ENCODE data around the gene CENPC.
A peak's percentile ranks its signal among the peaks of the same experiment; 100 is the strongest.

The CENPC gene

DNA sequence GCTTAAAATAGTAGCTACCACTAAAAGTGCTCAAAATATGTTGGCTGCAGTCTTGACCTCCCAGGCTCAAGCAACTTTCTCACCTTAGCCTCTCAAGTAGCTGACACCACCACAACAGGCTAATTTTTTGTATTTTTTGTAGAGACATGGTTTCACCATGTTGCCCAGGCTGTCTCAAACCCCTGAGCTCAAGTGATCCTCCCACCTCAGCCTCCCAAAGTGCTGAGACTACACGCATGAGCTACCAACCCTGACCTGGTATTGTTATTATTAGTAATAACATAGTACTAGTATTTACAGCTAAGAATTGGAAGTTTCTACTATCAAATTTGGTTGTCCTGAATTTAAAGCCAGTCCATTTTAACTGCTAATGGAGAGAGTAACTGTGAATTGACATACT is 31.2 kb upstream of the CENPC start:
- peaks cover 16% of the 10 kb centered on the region; the same call in 1 of the 2 replicates for H3F3A ChIP-seq (ENCODE audit: insufficient read depth, low read length)
- no peak overlapping the region for H3K4me3 ChIP-seq (ENCODE audit: low read length)
- H3K36me3 ChIP-seq (replicated peaks; ENCODE audit: insufficient read depth, low read length): no peaks in the 10 kb centered on the region
- no peaks in the 10 kb centered on the region for H3K9me3 ChIP-seq (replicated peaks; ENCODE audit: insufficient read depth, low read length)
- peaks cover 26% of the 10 kb centered on the region for H3K4me1 ChIP-seq (ENCODE audit: low read length)
- H2AFZ ChIP-seq (ENCODE audit: low read length): peak overlapping the region; percentile 91; the same call in 1 of the 2 replicates
- no peaks in the 10 kb centered on the region for H3K79me2 ChIP-seq (ENCODE audit: low read length)
- peak overlapping the region; percentile 54; the same call in 1 of the 2 replicates for H3K9ac ChIP-seq (ENCODE audit: low read length)
- H3K9me2 ChIP-seq (replicated peaks; ENCODE audit: insufficient read depth, low read length): no peaks in the 10 kb centered on the region
- TF ChIP-seq EZH2phosphoT487 (IDR thresholded peaks at IDR 0.05; ENCODE audit: low read length) (no peak), EZH2 (optimal IDR thresholded peaks at IDR 0.05; ENCODE audit: low read depth, low read length) (no peak)
- TF ChIP-seq, protein P1, sequence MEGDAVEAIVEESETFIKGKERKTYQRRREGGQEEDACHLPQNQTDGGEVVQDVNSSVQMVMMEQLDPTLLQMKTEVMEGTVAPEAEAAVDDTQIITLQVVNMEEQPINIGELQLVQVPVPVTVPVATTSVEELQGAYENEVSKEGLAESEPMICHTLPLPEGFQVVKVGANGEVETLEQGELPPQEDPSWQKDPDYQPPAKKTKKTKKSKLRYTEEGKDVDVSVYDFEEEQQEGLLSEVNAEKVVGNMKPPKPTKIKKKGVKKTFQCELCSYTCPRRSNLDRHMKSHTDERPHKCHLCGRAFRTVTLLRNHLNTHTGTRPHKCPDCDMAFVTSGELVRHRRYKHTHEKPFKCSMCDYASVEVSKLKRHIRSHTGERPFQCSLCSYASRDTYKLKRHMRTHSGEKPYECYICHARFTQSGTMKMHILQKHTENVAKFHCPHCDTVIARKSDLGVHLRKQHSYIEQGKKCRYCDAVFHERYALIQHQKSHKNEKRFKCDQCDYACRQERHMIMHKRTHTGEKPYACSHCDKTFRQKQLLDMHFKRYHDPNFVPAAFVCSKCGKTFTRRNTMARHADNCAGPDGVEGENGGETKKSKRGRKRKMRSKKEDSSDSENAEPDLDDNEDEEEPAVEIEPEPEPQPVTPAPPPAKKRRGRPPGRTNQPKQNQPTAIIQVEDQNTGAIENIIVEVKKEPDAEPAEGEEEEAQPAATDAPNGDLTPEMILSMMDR (IDR thresholded peaks at IDR 0.05; ENCODE audit: low read length): no peak
- peak overlapping the region; percentile 90; the same call in 1 of the 2 replicates for H3K4me2 ChIP-seq (ENCODE audit: low read depth, low read length)
- H3K27ac ChIP-seq (ENCODE audit: low read length): peak overlapping the region; percentile 86
- no peaks in the 10 kb centered on the region for H3K27me3 ChIP-seq (replicated peaks; ENCODE audit: insufficient read depth, low read length)
- no peaks in the 10 kb centered on the region for H4K20me1 ChIP-seq (ENCODE audit: insufficient read depth, low read length)
- peak; percentile 32 for DNase-seq

DNA sequence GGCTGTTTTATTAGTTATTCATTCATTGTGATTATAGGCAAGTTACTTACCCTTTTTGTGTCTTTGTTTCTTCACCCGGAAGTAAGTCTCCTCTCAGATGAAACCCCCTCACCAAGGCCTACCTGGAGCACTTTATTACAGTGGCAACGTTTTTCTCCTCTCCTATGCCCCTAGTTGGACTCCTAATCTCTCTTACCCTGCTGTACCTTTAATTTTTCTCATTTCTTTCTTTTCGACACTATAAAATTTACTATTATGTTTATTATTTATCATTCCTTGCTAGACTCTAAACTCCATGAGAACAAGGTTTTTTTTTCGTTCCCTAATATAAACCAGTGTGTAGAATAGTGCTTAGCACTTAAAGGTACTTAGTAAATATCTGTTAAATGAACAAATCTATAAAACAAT is 30.8 kb upstream of the CENPC start:
- no peaks in the 10 kb centered on the region for H3K36me3 ChIP-seq (replicated peaks; ENCODE audit: insufficient read depth, low read length)
- H2AFZ ChIP-seq (ENCODE audit: low read length): peak overlapping the region; percentile 91
- no peak for TF ChIP-seq EZH2 (optimal IDR thresholded peaks at IDR 0.05; ENCODE audit: low read depth, low read length)
- TF ChIP-seq, protein P1 (IDR thresholded peaks at IDR 0.05; ENCODE audit: low read length): no peak
- no peak for TF ChIP-seq EZH2phosphoT487 (IDR thresholded peaks at IDR 0.05; ENCODE audit: low read length)
- peak overlapping the region; percentile 90 for H3K4me2 ChIP-seq (ENCODE audit: low read depth, low read length)
- peak overlapping the region; percentile 54 for H3K9ac ChIP-seq (ENCODE audit: low read length)
- no peaks in the 10 kb centered on the region for H4K20me1 ChIP-seq (ENCODE audit: insufficient read depth, low read length)
- H3K27ac ChIP-seq (ENCODE audit: low read length): peak overlapping the region; percentile 86
- H3K4me1 ChIP-seq (ENCODE audit: low read length): peaks cover 24% of the 10 kb centered on the region
- peaks cover 16% of the 10 kb centered on the region; the same call in 1 of the 2 replicates for H3F3A ChIP-seq (ENCODE audit: insufficient read depth, low read length)
- H3K27me3 ChIP-seq (replicated peaks; ENCODE audit: insufficient read depth, low read length): no peaks in the 10 kb centered on the region
- peak overlapping the region; percentile 56 for H3K4me3 ChIP-seq (ENCODE audit: low read length)
- H3K79me2 ChIP-seq (ENCODE audit: low read length): no peaks in the 10 kb centered on the region
- no peaks in the 10 kb centered on the region for H3K9me3 ChIP-seq (replicated peaks; ENCODE audit: insufficient read depth, low read length)
- no peak for DNase-seq
- no peaks in the 10 kb centered on the region for H3K9me2 ChIP-seq (replicated peaks; ENCODE audit: insufficient read depth, low read length)

DNA sequence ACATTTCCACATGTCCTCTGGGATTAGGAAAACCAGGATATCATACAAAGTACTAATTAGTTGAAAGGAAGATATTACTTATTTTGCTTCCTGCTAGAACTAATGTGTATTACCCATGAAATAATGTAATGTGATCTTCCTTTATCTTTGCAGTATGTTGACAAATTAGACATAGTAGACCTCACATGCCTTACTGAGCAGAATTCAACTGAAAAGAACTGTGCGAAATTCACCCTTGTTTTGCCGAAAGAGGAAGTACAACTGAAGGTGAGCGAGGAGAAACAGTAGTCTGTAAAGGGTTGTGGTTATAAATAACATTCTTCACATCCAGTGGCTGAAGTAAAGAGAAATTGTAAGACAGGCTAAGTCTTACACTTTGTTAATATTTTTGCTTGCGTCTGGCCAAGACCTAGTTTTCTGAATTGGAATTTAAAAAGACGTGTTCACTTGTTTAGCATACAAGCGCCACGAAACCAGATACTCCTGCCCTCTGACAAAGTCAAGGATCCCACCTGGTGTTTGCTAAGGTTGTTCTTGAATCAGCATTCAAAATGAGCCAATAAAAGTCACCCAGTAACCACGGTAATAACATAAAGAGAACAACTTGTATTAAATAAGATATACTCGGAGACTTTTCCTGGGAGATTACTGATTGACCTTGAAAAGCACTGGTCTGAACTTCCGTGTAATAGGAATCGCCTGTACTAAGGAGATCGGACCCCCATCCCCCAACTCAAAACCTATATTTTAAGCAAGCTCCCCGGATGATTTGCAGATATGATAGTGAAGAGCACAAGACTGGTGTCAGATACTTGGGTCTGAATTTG is 30.1 kb upstream of the CENPC start:
- Histone ChIP-seq H3K4me1 (ENCODE audit: low read length) (peaks cover 24% of the 10 kb centered on the region), H3K9ac (ENCODE audit: low read length) (peak overlapping the region; percentile 54), H3K27ac (ENCODE audit: low read length) (peak overlapping the region; percentile 86), H3K9me3 (replicated peaks; ENCODE audit: insufficient read depth, low read length) (no peaks in the 10 kb centered on the region), H3K79me2 (ENCODE audit: low read length) (no peaks in the 10 kb centered on the region), H3F3A (ENCODE audit: insufficient read depth, low read length) (peaks cover 16% of the 10 kb centered on the region; the same call in 1 of the 2 replicates), H4K20me1 (ENCODE audit: insufficient read depth, low read length) (no peaks in the 10 kb centered on the region), H3K9me2 (replicated peaks; ENCODE audit: insufficient read depth, low read length) (no peaks in the 10 kb centered on the region), H3K4me3 (ENCODE audit: low read length) (peak overlapping the region; percentile 56), H2AFZ (ENCODE audit: low read length) (peak overlapping the region; percentile 91), H3K27me3 (replicated peaks; ENCODE audit: insufficient read depth, low read length) (no peaks in the 10 kb centered on the region), H3K36me3 (replicated peaks; ENCODE audit: insufficient read depth, low read length) (no peaks in the 10 kb centered on the region), H3K4me2 (ENCODE audit: low read depth, low read length) (peak overlapping the region; percentile 90)
- DNase-seq: peak; percentile 83
- TF ChIP-seq EZH2phosphoT487 (IDR thresholded peaks at IDR 0.05; ENCODE audit: low read length) (no peak), EZH2 (optimal IDR thresholded peaks at IDR 0.05; ENCODE audit: low read depth, low read length) (no peak)
- TF ChIP-seq, protein P1 (IDR thresholded peaks at IDR 0.05; ENCODE audit: low read length): no peak

All from MM.1S (cell line).